Parathyroid adenoma (tissue), 2 donors: ENCODE data around the gene TMTC2.

Experiments used
- H2AFZ ChIP-seq: fragments of 300-600 bp; sonication (generic); one replicate; pipeline ENCODE4 v1.7.0; 2017; ENCODE audit warnings: antibody characterized with exemption, mild to moderate bottlenecking
- H3K27ac ChIP-seq: fragments of 300-600 bp; sonication (generic); one replicate; pipeline ENCODE4 v1.7.0; 2017
- H3K27me3 ChIP-seq: fragments of 300-600 bp; sonication (generic); one replicate; pipeline ENCODE4 v1.7.0; 2017; ENCODE audit warnings: low read length; ENCODE audit not compliant: control insufficient read depth, insufficient read depth
- H3K36me3 ChIP-seq: fragments of 300-600 bp; sonication (generic); one replicate; pipeline ENCODE4 v1.7.0; 2017; ENCODE audit warnings: low read length; ENCODE audit not compliant: control insufficient read depth, insufficient read depth
- H3K4me1 ChIP-seq: fragments of 300-600 bp; sonication (generic); one replicate; pipeline ENCODE4 v1.7.0; 2017; ENCODE audit warnings: control low read depth
- H3K4me2 ChIP-seq: fragments of 300-600 bp; sonication (generic); one replicate; pipeline ENCODE4 v1.7.0; 2017; ENCODE audit warnings: low read length
- H3K4me3 ChIP-seq: fragments of 300-600 bp; sonication (generic); one replicate; pipeline ENCODE4 v1.7.0; 2017; ENCODE audit warnings: low read depth, low read length
- H3K79me2 ChIP-seq: fragments of 300-600 bp; sonication (generic); one replicate; pipeline ENCODE4 v1.7.0; 2017; ENCODE audit warnings: control low read depth
- H3K9ac ChIP-seq: fragments of 300-600 bp; sonication (generic); one replicate; pipeline ENCODE4 v1.7.0; 2017; ENCODE audit warnings: mild to moderate bottlenecking
- H3K9me3 ChIP-seq: fragments of 300-600 bp; sonication (generic); one replicate; pipeline ENCODE4 v1.7.0; 2017; ENCODE audit warnings: low read length; ENCODE audit not compliant: control insufficient read depth
- CTCF ChIP-seq: fragments of 300-600 bp; sonication (generic); IDR thresholded peaks from one replicate; pipeline ENCODE4 v1.7.0; 2017; ENCODE audit warnings: antibody characterized with exemption, mild to moderate bottlenecking
- donor health status: primary hyperparathyroidism.

The TMTC2 gene

GRCh38 chr12:82883394-82884355, 197.0 kb downstream of the TMTC2 start:
- Histone ChIP-seq H3K79me2 (no peaks in the 10 kb centered on the region), H3K27ac (no peak overlapping the region), H3K9ac (no peak overlapping the region), H3K27me3 (no peaks in the 10 kb centered on the region), H3K9me3 (no peaks in the 10 kb centered on the region), H3K36me3 (no peaks in the 10 kb centered on the region), H3K4me2 (no peak overlapping the region), H3K4me3 (no peak overlapping the region), H3K4me1 (no peaks in the 10 kb centered on the region), H2AFZ (no peak overlapping the region)
- no peak for TF ChIP-seq CTCF

- no peak overlapping the region for H3K9ac ChIP-seq
- H3K27ac ChIP-seq = no peak overlapping the region
- no peak overlapping the region for H3K4me3 ChIP-seq
- TF ChIP-seq CTCF = no peak
- no peaks in the 10 kb centered on the region for H3K27me3 ChIP-seq
- no peaks in the 10 kb centered on the region for H3K79me2 ChIP-seq
- H2AFZ ChIP-seq = no peak overlapping the region
- no peaks in the 10 kb centered on the region for H3K36me3 ChIP-seq
- H3K4me2 ChIP-seq = no peak overlapping the region
- no peaks in the 10 kb centered on the region for H3K9me3 ChIP-seq
- no peaks in the 10 kb centered on the region for H3K4me1 ChIP-seq
Measured at GRCh38 chr12:82886671-82887340, 200.1 kb downstream of the TMTC2 start.

GRCh38 chr12:82893896-82894295, 207.2 kb downstream of the TMTC2 start:
- Histone ChIP-seq H3K4me3 (no peak overlapping the region), H3K27ac (no peak overlapping the region), H3K4me2 (no peak overlapping the region)

GRCh38 chr12:82896277-82896676, 209.6 kb downstream of the TMTC2 start:
- no peak overlapping the region for H2AFZ ChIP-seq
- no peaks in the 10 kb centered on the region for H3K36me3 ChIP-seq
- no peak for TF ChIP-seq CTCF
- H3K27me3 ChIP-seq = no peaks in the 10 kb centered on the region
- no peak overlapping the region for H3K9ac ChIP-seq
- H3K27ac ChIP-seq = no peak overlapping the region
- H3K4me1 ChIP-seq = no peaks in the 10 kb centered on the region
- H3K79me2 ChIP-seq = no peaks in the 10 kb centered on the region
- no peak overlapping the region for H3K4me2 ChIP-seq
- no peak overlapping the region for H3K4me3 ChIP-seq
- H3K9me3 ChIP-seq = no peaks in the 10 kb centered on the region

More at GRCh38 chr12:82893896-82894295, 207.2 kb downstream of the TMTC2 start:
- no peaks in the 10 kb centered on the region for H3K36me3 ChIP-seq
- no peaks in the 10 kb centered on the region for H3K27me3 ChIP-seq
- H2AFZ ChIP-seq = no peak overlapping the region
- H3K4me1 ChIP-seq = no peaks in the 10 kb centered on the region
- no peaks in the 10 kb centered on the region for H3K9me3 ChIP-seq
- no peak for TF ChIP-seq CTCF
- no peaks in the 10 kb centered on the region for H3K79me2 ChIP-seq
- no peak overlapping the region for H3K9ac ChIP-seq
